HUDEP-2 (cell line): ENCODE measurements around the gene TAS1R3.
A peak's percentile ranks its signal among the peaks of the same experiment; 100 is the strongest.

Source experiments
- DNase-seq, 76 experiments: peaks; one replicate each; lab custom pipeline; 2025; ENCODE audit not compliant: unreplicated experiment in 76 of 76; lab: John Stamatoyannopoulos, UW

The TAS1R3 gene

GRCh38 chr1:1294250-1294890, 36.7 kb upstream of the TAS1R3 start:
- DNase-seq, result no peak

- no peak for DNase-seq
Measured at GRCh38 chr1:1295154-1295923, 35.7 kb upstream of the TAS1R3 start.

GRCh38 chr1:1296070-1297061, 34.7 kb upstream of the TAS1R3 start:
- no peak for DNase-seq

- no peak for DNase-seq
Measured at GRCh38 chr1:1297802-1298424, 33.2 kb upstream of the TAS1R3 start.

GRCh38 chr1:1298861-1299685, 32.0 kb upstream of the TAS1R3 start:
- peak in 1 of 76 experiments; percentile 22 for DNase-seq

- peak in 1 of 76 experiments; percentile 21 for DNase-seq
Measured at GRCh38 chr1:1299686-1300351, 31.3 kb upstream of the TAS1R3 start.

GRCh38 chr1:1300352-1300739, 30.7 kb upstream of the TAS1R3 start:
- no peak for DNase-seq

GRCh38 chr1:1302006-1302430, 29.1 kb upstream of the TAS1R3 start:
- DNase-seq, result no peak

- DNase-seq, result peak in 2 of 76 experiments; percentile 13 to 25
Measured at GRCh38 chr1:1302951-1303509, 28.1 kb upstream of the TAS1R3 start.

- DNase-seq, result no peak
Measured at GRCh38 chr1:1303736-1304135, 27.3 kb upstream of the TAS1R3 start.

- DNase-seq, result peak in 15 of 76 experiments; percentile 9 to 29 (median 21)
Measured at GRCh38 chr1:1304331-1305299, 26.5 kb upstream of the TAS1R3 start.

GRCh38 chr1:1305300-1306069, 25.6 kb upstream of the TAS1R3 start:
- peak in 64 of 76 experiments; percentile 12 to 81 (median 64) for DNase-seq

GRCh38 chr1:1306070-1306660, 24.9 kb upstream of the TAS1R3 start:
- peak in 16 of 76 experiments; percentile 12 to 44 (median 26) for DNase-seq

GRCh38 chr1:1306661-1307260, 24.3 kb upstream of the TAS1R3 start:
- no peak for DNase-seq

GRCh38 chr1:1307261-1307922, 23.7 kb upstream of the TAS1R3 start:
- peak in 1 of 76 experiments; percentile 28 for DNase-seq
